H9 (cell line): ENCODE measurements around the gene DCAF17. TPM values are rescaled to one million over a fixed set of nuclear protein-coding genes. Genes with fewer than 3 reads are reported as not detected.

Experiments used
- DNase-seq: peaks from one replicate; pipeline ENCODE4 v3.0.0-alpha.2; 2017
- H2AFZ ChIP-seq: one replicate; pipeline ENCODE4 v1.6.1; 2013; ENCODE audit warnings: mild to moderate bottlenecking, low read length, control low read depth, moderate library complexity
- H2AK5ac ChIP-seq: 2 replicates; pipeline ENCODE4 v1.6.1; 2013; ENCODE audit warnings: low read length, control low read depth, mixed read lengths; ENCODE audit not compliant: insufficient read length
- H2BK120ac ChIP-seq: one replicate; pipeline ENCODE4 v1.6.1; 2013; ENCODE audit warnings: low read depth, mild to moderate bottlenecking, low read length, control low read depth, inconsistent platforms; ENCODE audit not compliant: poor library complexity, severe bottlenecking
- H2BK12ac ChIP-seq: 2 replicates; pipeline ENCODE4 v1.6.1; 2013; ENCODE audit warnings: low read length, control low read depth, mixed read lengths, low read depth; ENCODE audit not compliant: insufficient read length
- H2BK15ac ChIP-seq: 2 replicates; pipeline ENCODE4 v1.6.1; 2013; ENCODE audit warnings: low read depth, low read length, control low read depth
- H2BK20ac ChIP-seq: one replicate; pipeline ENCODE4 v1.6.1; 2013; ENCODE audit warnings: low read depth, mild to moderate bottlenecking, low read length, control low read depth, inconsistent platforms; ENCODE audit not compliant: poor library complexity, severe bottlenecking
- H2BK5ac ChIP-seq: 2 replicates; pipeline ENCODE4 v1.6.1; 2013; ENCODE audit warnings: low read length, control low read depth, mixed read lengths; ENCODE audit not compliant: insufficient read length
- H3K14ac ChIP-seq: 2 replicates; pipeline ENCODE4 v1.6.1; 2013; ENCODE audit warnings: low read length, control low read depth; ENCODE audit not compliant: insufficient read depth
- H3K18ac ChIP-seq: 2 replicates; pipeline ENCODE4 v1.6.1; 2013; ENCODE audit warnings: low read depth, mild to moderate bottlenecking, mixed read lengths, low read length, control low read depth; ENCODE audit not compliant: insufficient read length
- H3K23ac ChIP-seq: 2 replicates; pipeline ENCODE4 v1.6.1; 2013; ENCODE audit warnings: low read length, control low read depth, mixed read lengths, low read depth; ENCODE audit not compliant: insufficient read length
- H3K23me2 ChIP-seq: 2 replicates; pipeline ENCODE4 v1.6.1; 2013; ENCODE audit warnings: low read depth, mild to moderate bottlenecking, mixed read lengths, low read length, control low read depth; ENCODE audit not compliant: insufficient read length, poor library complexity, severe bottlenecking
- H3K27ac ChIP-seq: 2 replicates; pipeline ENCODE4 v1.5.1; 2013; ENCODE audit warnings: low read length, control low read depth, mixed read lengths, low read depth; ENCODE audit not compliant: insufficient read length
- H3K27me3 ChIP-seq: 2 replicates; pipeline ENCODE4 v1.6.1; 2013; ENCODE audit warnings: low read length, control low read depth, inconsistent platforms; ENCODE audit not compliant: insufficient read depth
- H3K4ac ChIP-seq: 2 replicates; pipeline ENCODE4 v1.6.1; 2013; ENCODE audit warnings: low read depth, mild to moderate bottlenecking, control low read depth, inconsistent platforms, low read length, moderate library complexity
- H3K4me1 ChIP-seq: 2 replicates; pipeline ENCODE4 v1.6.1; 2013; ENCODE audit warnings: low read length, control low read depth, inconsistent platforms; ENCODE audit not compliant: insufficient read depth
- H3K4me2 ChIP-seq: 2 replicates; pipeline ENCODE4 v1.6.1; 2013; ENCODE audit warnings: low read length, control low read depth, mixed read lengths; ENCODE audit not compliant: insufficient read length, insufficient read depth
- H3K56ac ChIP-seq: 2 replicates; pipeline ENCODE4 v1.6.1; 2013; ENCODE audit warnings: low read depth, mild to moderate bottlenecking, mixed read lengths, low read length, control low read depth; ENCODE audit not compliant: insufficient read length
- H3K79me1 ChIP-seq: 2 replicates; pipeline ENCODE4 v1.6.1; 2013; ENCODE audit warnings: low read depth, mild to moderate bottlenecking, moderate library complexity, low read length, control low read depth, inconsistent platforms; ENCODE audit not compliant: insufficient read depth, poor library complexity, severe bottlenecking
- H3K79me2 ChIP-seq: 2 replicates; pipeline ENCODE4 v1.6.1; 2013; ENCODE audit warnings: low read length, control low read depth, inconsistent platforms; ENCODE audit not compliant: insufficient read depth
- H3K9ac ChIP-seq: 2 replicates; pipeline ENCODE4 v1.6.1; 2013; ENCODE audit warnings: low read length, control low read depth, mixed read lengths; ENCODE audit not compliant: insufficient read length; ENCODE audit errors: extremely low read depth
- H3K9me3 ChIP-seq: one replicate; pipeline ENCODE4 v1.6.1; 2013; ENCODE audit warnings: low read depth, low read length, inconsistent platforms; ENCODE audit not compliant: control insufficient read depth
- H3T11ph ChIP-seq: one replicate; pipeline ENCODE4 v1.6.1; 2013; ENCODE audit warnings: mild to moderate bottlenecking, low read length, control low read depth, inconsistent platforms
- H4K20me1 ChIP-seq: one replicate; pipeline ENCODE4 v1.6.1; 2013; ENCODE audit not compliant: control insufficient read depth, insufficient read length, insufficient read depth
- H4K5ac ChIP-seq: 2 replicates; pipeline ENCODE4 v1.6.1; 2013; ENCODE audit warnings: low read depth, mild to moderate bottlenecking, mixed read lengths, low read length, control low read depth; ENCODE audit not compliant: insufficient read length
- H4K8ac ChIP-seq: replicated peaks from 2 replicates; pipeline ENCODE4 v1.6.1; 2013; ENCODE audit warnings: low read length, control low read depth, mixed read lengths, low read depth; ENCODE audit not compliant: insufficient read length
- H4K91ac ChIP-seq: 2 replicates; pipeline ENCODE4 v1.6.1; 2013; ENCODE audit warnings: low read depth, mild to moderate bottlenecking, moderate library complexity, mixed read lengths, low read length, control low read depth; ENCODE audit not compliant: insufficient read length
- H3K27ac Mint-ChIP-seq, 3 experiments: 2 replicates in 2 of 3; 3 replicates in 1 of 3; pipeline ENCODE4 v1.8.0; 2020 to 2021; ENCODE audit warnings: mixed read lengths in 3 of 3, mild to moderate bottlenecking in 1 of 3, moderate library complexity in 1 of 3
- H3K27me3 Mint-ChIP-seq: 2 replicates; pipeline ENCODE4 v1.8.0; 2021; ENCODE audit warnings: low read depth, mild to moderate bottlenecking, moderate library complexity, mixed read lengths
- H3K36me3 Mint-ChIP-seq, 3 experiments: 2 replicates in 2 of 3; 3 replicates in 1 of 3; pipeline ENCODE4 v1.8.0; 2020 to 2021; ENCODE audit warnings: low read depth in 3 of 3, mixed read lengths in 3 of 3; ENCODE audit not compliant: insufficient read depth in 1 of 3
- H3K4me1 Mint-ChIP-seq, 2 experiments: 2 replicates each; pipeline ENCODE4 v1.8.0; 2020; ENCODE audit warnings: mixed read lengths in 2 of 2
- H3K4me3 Mint-ChIP-seq, 2 experiments: 2 replicates in 1 of 2; 3 replicates in 1 of 2; pipeline ENCODE4 v1.8.0; 2020 to 2021; ENCODE audit warnings: mild to moderate bottlenecking in 2 of 2, mixed read lengths in 2 of 2, moderate library complexity in 1 of 2
- H3K9me3 Mint-ChIP-seq, 2 experiments: 2 replicates in 1 of 2; 3 replicates in 1 of 2; pipeline ENCODE4 v1.8.0; 2020; ENCODE audit warnings: mild to moderate bottlenecking in 2 of 2, mixed read lengths in 2 of 2, moderate library complexity in 1 of 2
- CTCF ChIP-seq: fragments of 200-600 bp; sonication (generic); conservative IDR thresholded peaks from 3 replicates; pipeline ENCODE4 v1.8.0; 2021; ENCODE audit warnings: antibody characterized with exemption, mild to moderate bottlenecking
- WGBS: extraction: QIAGEN DNeasy Blood & Tissue Kit; methylation state at CpG from one replicate; pipeline ENCODE4 v1.1.7; 2013; ENCODE audit warnings: missing lambda C conversion rate, low lambda C conversion rate, mixed read lengths; ENCODE audit not compliant: insufficient read length; ENCODE audit errors: extremely low coverage; 5-methylcytosine and 5-hydroxymethylcytosine counted together
- total RNA-seq: library from RNA; stranded (reverse); gene quantifications from 2 replicates; pipeline ENCODE4 v1.2.1, GENCODE V29; 2021

DCAF17 gene
- total RNA-seq, 1 experiment from 2014 or later: 28.1 TPM

- H3K27ac Mint-ChIP-seq: peak overlapping the region in 2 of 3 experiments; percentile 39 to 76; a peak in 1 of 7 replicates
- Histone ChIP-seq H2BK20ac (no peak overlapping the region), H3K27me3 (no peaks in the 10 kb centered on the region), H4K91ac (no peak overlapping the region), H2BK5ac (no peak overlapping the region), H3K23ac (no peak overlapping the region), H3T11ph (no peak overlapping the region), H3K4me2 (peak overlapping the region; percentile 90), H4K20me1 (no peaks in the 10 kb centered on the region), H3K18ac (peak overlapping the region; percentile 52), H3K9ac (peak overlapping the region; percentile 66), H4K8ac (no peak overlapping the region), H4K5ac (no peak overlapping the region), H3K27ac (no peak overlapping the region), H3K14ac (peak overlapping the region; percentile 82), H2BK12ac (no peak overlapping the region), H2BK15ac (no peak overlapping the region), H2BK120ac (peak overlapping the region; percentile 10), H3K56ac (no peak overlapping the region), H3K4ac (no peak overlapping the region), H3K4me1 (no peaks in the 10 kb centered on the region), H2AFZ (no peak overlapping the region), H2AK5ac (no peak overlapping the region), H3K23me2 (peaks cover 11% of the 10 kb centered on the region), H3K79me1 (no peaks in the 10 kb centered on the region), H3K9me3 (no peaks in the 10 kb centered on the region), H3K79me2 (no peaks in the 10 kb centered on the region)
- H3K36me3 Mint-ChIP-seq: no peaks in the 10 kb centered on the region; a peak in 1 of 7 replicates
- H3K4me1 Mint-ChIP-seq: peaks cover 22 to 32% of the 10 kb centered on the region in 2 experiments
- H3K4me3 Mint-ChIP-seq: peak overlapping the region; percentile 89 to 97
- TF ChIP-seq CTCF: no peak
- DNase-seq: peak; percentile 81
- peaks cover 24% of the 10 kb centered on the region for H3K27me3 Mint-ChIP-seq
- H3K9me3 Mint-ChIP-seq: no peaks in the 10 kb centered on the region
- no CpG with 5 or more reads among the region's 62 CpGs for WGBS
These were observed 89.3 kb downstream of the DCAF17 start for GRCh38 chr2:171523088-171524017.
